GM13976 (cell line): Measurements from ENCODE around the gene MYOF.

ENCODE experiments used
- DNase-seq: peaks from one replicate; pipeline ENCODE4 v3.0.0; 2012; ENCODE audit warnings: low spot score
- in situ Hi-C: fragments of 300-500 bp; cut with MboI; formaldehyde crosslinking; loops from one replicate; pipeline ENCODE4 v1.12.0; 2022; ENCODE audit warnings: low sequenced_read_pairs, mixed read lengths, inconsistent platforms; ENCODE audit not compliant: unreplicated experiment
- TF ChIP-seq, protein P1 (sequence below): IDR thresholded peaks from 2 replicates; pipeline ENCODE4 v1.5.1; 2012; ENCODE audit warnings: borderline replicate concordance, mild to moderate bottlenecking; ENCODE audit not compliant: insufficient read depth; ENCODE audit errors: extremely low read depth, missing control alignments, control extremely low read depth

Gene MYOF

DNA sequence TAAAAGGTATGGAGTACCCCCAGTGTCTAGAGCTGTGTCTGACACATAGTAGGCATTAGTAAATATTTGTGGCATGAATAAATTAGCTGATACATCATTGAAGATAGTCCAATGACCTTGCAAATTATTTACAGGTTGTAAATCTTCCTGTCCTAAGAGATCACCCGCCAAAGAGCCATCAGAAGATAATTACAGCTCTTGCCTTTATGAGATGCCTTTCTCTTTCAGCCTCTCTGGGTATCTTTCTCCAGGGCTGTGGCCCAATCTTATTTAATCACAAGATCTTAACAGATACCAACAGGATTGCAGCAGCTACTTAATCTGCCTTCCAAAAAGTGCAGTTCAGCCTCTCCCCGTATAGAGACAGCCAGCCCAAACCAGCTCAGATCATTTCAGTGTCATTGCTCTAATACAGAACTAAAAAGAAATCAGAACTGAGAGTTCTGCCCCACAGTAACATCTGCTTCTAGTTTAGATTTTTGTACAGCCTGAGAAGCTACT lies 41.5 kb downstream of the MYOF start:
- in situ Hi-C loops: no loop called here
- no peak for DNase-seq
- TF ChIP-seq, protein P1, sequence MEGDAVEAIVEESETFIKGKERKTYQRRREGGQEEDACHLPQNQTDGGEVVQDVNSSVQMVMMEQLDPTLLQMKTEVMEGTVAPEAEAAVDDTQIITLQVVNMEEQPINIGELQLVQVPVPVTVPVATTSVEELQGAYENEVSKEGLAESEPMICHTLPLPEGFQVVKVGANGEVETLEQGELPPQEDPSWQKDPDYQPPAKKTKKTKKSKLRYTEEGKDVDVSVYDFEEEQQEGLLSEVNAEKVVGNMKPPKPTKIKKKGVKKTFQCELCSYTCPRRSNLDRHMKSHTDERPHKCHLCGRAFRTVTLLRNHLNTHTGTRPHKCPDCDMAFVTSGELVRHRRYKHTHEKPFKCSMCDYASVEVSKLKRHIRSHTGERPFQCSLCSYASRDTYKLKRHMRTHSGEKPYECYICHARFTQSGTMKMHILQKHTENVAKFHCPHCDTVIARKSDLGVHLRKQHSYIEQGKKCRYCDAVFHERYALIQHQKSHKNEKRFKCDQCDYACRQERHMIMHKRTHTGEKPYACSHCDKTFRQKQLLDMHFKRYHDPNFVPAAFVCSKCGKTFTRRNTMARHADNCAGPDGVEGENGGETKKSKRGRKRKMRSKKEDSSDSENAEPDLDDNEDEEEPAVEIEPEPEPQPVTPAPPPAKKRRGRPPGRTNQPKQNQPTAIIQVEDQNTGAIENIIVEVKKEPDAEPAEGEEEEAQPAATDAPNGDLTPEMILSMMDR: no peak

DNA sequence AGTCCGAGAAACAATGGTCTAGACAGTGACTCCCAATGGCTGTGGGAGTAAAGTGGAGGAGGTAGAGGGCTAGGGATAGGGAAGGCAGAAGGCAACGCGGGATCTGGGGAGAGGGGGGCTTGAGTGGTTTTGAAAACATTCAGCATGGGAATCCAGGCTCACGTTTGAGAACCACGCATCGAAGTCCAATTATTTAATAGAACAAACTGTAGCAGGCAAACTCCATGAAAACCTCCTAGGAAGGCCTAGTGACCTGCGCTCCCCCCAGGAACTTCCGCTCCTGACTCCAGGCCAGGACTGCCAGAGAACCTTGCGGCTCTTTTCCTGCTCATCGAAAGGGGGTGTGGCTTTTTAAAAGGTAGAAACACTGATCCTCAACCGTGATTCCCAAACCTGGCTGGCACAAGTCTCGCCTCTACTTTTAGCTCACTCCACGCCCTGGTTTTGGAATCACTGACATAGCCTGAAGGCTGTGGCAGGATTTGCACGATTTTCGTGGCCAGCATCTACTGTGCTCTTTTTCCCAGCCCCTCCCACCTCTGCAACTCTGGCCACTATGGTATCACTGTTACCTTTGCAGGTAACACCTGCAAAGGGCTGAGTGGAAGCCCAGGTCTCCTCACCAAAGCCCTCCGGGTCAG lies 43.4 kb downstream of the MYOF start:
- TF ChIP-seq, protein P1: no peak
- no peak for DNase-seq
- in situ Hi-C loops: no loop called here

DNA sequence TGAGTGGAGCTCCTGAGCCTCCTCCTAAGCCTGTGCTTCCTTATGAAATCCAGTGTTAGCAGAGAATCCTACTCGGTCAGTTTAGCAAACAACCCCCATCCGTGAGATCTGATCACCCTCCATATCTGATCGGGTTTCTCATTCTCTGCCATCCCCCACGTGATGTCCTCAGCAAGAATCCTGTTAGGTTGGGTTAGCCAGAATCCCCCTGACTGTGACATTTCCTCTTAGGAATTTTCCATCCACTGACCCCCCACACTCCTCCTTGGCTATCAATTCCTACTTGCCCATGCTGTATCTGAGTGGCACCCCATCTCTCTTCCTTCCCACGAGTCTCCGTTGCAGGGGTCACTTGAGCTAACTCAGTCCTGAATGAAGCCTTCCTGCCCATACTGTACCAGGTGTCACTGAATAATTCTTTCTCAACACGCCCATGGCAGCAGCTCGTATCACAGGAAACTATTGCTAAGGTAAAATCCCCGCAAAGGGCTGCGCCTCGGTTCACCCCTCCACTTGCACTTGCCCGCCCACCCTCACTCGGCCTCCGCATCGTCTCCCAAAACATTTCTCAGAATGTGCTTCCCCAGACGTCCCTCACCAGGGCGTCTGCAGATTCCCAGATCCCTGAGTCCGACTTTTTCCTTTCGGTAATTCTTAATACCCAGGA lies 44.1 kb downstream of the MYOF start:
- TF ChIP-seq, protein P1: no peak
- no peak for DNase-seq
- in situ Hi-C loops: no loop called here

DNA sequence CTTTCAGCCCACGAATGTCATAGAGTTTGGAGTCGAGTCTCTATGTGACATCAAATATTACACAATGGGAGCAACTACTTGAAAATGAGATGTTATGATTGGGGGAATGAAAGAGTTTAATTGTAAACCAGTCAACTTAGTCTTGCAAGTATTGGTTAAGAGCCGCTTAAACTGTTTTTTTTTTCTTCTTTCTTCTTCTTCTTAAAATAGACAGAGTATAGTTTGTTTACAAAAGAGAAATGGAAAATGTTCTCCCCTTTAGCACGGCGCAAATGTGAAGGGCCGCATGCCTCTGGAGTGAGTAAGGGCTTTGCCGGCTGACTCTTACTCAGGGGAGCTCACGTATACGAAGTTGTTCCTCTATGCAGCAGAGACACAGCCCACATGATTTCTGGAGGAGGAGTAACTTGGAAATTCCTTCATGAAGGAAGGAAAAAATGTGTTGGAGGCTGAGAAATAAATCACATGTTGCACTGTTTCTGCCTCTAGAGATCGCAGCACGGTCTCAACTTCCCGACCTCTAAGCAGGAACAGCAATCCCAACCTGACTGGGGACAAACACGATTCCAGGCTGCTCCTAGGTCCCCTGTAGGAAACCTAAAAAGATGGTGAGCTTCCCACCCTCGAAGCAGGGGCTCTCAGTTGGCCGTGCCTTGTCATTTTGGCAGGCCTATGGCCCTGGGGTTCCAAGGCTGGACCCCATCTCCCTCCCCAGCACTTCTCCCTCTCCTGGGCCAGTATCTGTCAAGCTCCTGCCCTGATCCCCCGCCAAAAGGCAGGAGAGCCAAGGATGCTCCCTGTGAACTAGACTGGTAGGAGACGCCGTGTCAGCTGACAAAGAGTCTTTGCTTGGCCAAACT lies 44.8 kb downstream of the MYOF start:
- TF ChIP-seq, protein P1: no peak
- no peak for DNase-seq
- in situ Hi-C loops: no loop called here

DNA sequence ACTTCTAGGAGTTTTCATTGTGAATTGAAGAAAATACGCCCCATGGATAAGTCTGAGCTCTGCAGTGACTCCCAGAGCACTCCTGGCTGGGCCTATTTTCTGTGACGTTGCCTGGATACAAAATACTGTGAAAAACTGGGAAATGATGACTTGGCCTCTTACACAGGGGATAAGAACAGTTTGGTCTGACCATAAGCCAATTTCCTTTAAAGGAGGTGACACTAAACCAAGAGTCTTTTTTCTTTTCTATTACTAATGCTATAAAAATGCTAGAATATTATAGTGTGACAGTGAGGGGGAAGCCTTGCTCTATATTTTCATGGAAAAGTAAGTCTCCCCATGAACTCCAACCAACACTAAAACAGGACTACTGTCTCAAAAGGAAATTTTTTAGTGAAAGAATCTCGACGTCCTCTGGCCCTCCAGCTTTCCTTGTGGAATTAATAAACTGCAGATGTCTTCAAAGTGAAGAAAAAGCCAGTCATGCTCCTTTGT lies 45.5 kb downstream of the MYOF start:
- in situ Hi-C loops: no loop called here
- DNase-seq: no peak
- TF ChIP-seq, protein P1: no peak

DNA sequence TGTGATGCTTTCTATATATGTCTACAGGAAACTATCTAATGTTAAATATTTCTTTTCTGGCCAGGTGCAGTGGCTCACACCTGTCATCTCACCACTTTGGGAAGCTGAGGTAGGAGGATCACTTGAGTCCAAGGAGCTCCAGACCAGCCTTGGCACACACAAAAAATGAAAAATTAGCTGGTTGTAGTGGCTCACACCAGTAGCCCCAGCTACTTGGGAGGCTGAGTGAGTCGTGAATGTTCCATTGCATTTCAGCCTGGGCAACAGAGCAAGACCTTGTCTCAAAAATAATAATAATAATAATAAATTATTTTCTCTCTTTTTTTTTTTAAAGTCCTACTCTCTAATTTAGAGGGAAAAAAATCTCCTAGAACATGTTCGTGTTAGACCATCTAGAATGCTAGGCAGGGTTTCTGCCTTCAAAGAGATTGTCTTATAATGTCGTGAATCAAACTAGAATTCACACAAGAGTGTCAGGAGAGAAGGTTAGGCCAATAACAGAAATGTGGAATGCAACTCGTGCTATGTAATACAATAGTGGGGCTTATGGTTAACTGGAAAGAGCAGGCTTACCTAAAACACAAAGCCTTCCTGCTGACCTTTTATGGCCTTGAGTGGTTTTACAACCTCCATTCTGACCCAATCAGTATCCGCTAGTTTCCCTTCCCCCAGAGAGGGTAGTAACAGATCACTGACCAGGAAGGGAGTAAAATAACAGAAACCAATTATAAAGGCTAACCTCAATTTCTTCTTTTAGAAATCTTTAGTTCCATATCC lies 46.3 kb downstream of the MYOF start:
- in situ Hi-C loops: no loop called here
- DNase-seq: no peak

More for the DNA sequence above, 46.3 kb downstream of the MYOF start:
- TF ChIP-seq, protein P1: no peak
